Ureter (tissue), 1 donor: Measurements from ENCODE around the gene TBC1D25. TPM values are rescaled to one million over a fixed set of nuclear protein-coding genes. Genes with fewer than 3 reads are reported as not detected.

Source experiments
- DNase-seq: peaks from one replicate; pipeline ENCODE4 v3.0.0-alpha.2; 2020; ENCODE audit warnings: low spot score
- total RNA-seq: library from RNA; stranded (reverse); gene quantifications from one replicate; pipeline ENCODE4 v1.2.4, GENCODE V29; 2023
- donor health status: DM: yes; HTN: yes; CAD: no.

The TBC1D25 gene
- 12.2 TPM for total RNA-seq

GRCh38 chrX:48539345-48540027, at the start of gene TBC1D25:
Gene TBC1D25, plus strand, starts transcription at chrX:48539714. Its CDS starts 84 bp downstream, at chrX:48539798.
- DNase-seq, result peak; percentile 97

GRCh38 chrX:48489892-48490291, 49.6 kb upstream of the TBC1D25 start:
- no peak for DNase-seq

GRCh38 chrX:48490661-48491060, 48.9 kb upstream of the TBC1D25 start:
- DNase-seq, result no peak

GRCh38 chrX:48491809-48492208, 47.7 kb upstream of the TBC1D25 start:
- no peak for DNase-seq

GRCh38 chrX:48492293-48492910, 47.1 kb upstream of the TBC1D25 start:
- no peak for DNase-seq

- no peak for DNase-seq
These were observed 45.6 kb upstream of the TBC1D25 start for GRCh38 chrX:48493890-48494364.

- DNase-seq, result no peak
These were observed 42.9 kb upstream of the TBC1D25 start for GRCh38 chrX:48496660-48497059.

GRCh38 chrX:48497871-48498270, 41.6 kb upstream of the TBC1D25 start:
- no peak for DNase-seq

GRCh38 chrX:48498374-48498809, 41.1 kb upstream of the TBC1D25 start:
- DNase-seq, result no peak

GRCh38 chrX:48504261-48504660, 35.3 kb upstream of the TBC1D25 start:
- no peak for DNase-seq

- DNase-seq, result no peak
These were observed 34.0 kb upstream of the TBC1D25 start for GRCh38 chrX:48505481-48505880.

- DNase-seq, result no peak
These were observed 32.3 kb upstream of the TBC1D25 start for GRCh38 chrX:48507246-48507645.

GRCh38 chrX:48508400-48509244, 30.9 kb upstream of the TBC1D25 start, which contains the start of gene PORCN:
Gene PORCN, plus strand, starts transcription at chrX:48508992. Its CDS starts 829 bp downstream, at chrX:48509821.
- DNase-seq, result peak; percentile 85

- no peak for DNase-seq
These were observed 30.3 kb upstream of the TBC1D25 start for GRCh38 chrX:48509245-48509590.

- no peak for DNase-seq
These were observed 29.9 kb upstream of the TBC1D25 start for GRCh38 chrX:48509619-48510018.

- DNase-seq, result no peak
These were observed 28.0 kb upstream of the TBC1D25 start for GRCh38 chrX:48511560-48511959.

GRCh38 chrX:48512371-48512935, 27.1 kb upstream of the TBC1D25 start:
- no peak for DNase-seq

GRCh38 chrX:48513670-48514069, 25.8 kb upstream of the TBC1D25 start:
- DNase-seq, result no peak

- no peak for DNase-seq
These were observed 25.2 kb upstream of the TBC1D25 start for GRCh38 chrX:48514126-48514806.

- no peak for DNase-seq
These were observed 24.6 kb upstream of the TBC1D25 start for GRCh38 chrX:48514868-48515460.

- DNase-seq, result no peak
These were observed 23.7 kb upstream of the TBC1D25 start for GRCh38 chrX:48515842-48516241.
